K562 (cell line): Measurements from ENCODE around the gene MGAT1. TPM values are rescaled to one million over a fixed set of nuclear protein-coding genes. Genes with fewer than 3 reads are reported as not detected.
A peak's percentile ranks its signal among the peaks of the same experiment; 100 is the strongest.

Experiments
- ATAC-seq: fragments of 200-7000 bp; cut with Tn5 transposase; 3 replicates; pipeline ENCODE4 v1.9.1; 2020; ENCODE audit warnings: moderate library complexity
- BruUV-seq: library from RNA; stranded (reverse); fragments of 400-500 nt; replicated peaks from 2 replicates; lab custom pipeline; 2021; lab: Mats Ljungman, UMichigan
- CTCF ChIA-PET: fragments of 300-600 bp; formaldehyde crosslinking; extraction: SDS; loops from one replicate; lab custom pipeline; 2021; ENCODE audit warnings: low intra/inter-chr PET ratio; lab: Yijun Ruan, JAX
- POLR2A ChIA-PET: fragments of 300-600, 350-650 bp; sonication (Branson Sonifier 250); formaldehyde crosslinking; extraction: SDS; loops from one replicate; lab custom pipeline; 2021; ENCODE audit warnings: antibody characterized with exemption, inconsistent platforms; lab: Yijun Ruan, JAX
- DNase-seq, 4 experiments: peaks; one replicate each; pipeline versions ENCODE4 v3.0.0 to v3.0.0-alpha.2; 2011 to 2018; ENCODE audit warnings: low spot score in 3 of 4, mixed read lengths in 3 of 4; ENCODE audit errors: extremely low read depth in 1 of 4
- FAIRE-seq: peaks from 2 replicates; lab custom pipeline; 2011; peaks lifted over from hg19 to GRCh38; lab: Jason Lieb, UNC
- H2AFZ ChIP-seq: 2 replicates; pipeline ENCODE4 v1.6.0; 2011; ENCODE audit warnings: low read depth, low read length, control low read depth, inconsistent platforms
- H3K27ac ChIP-seq: fragments of 200-600 bp; 3 replicates; pipeline ENCODE4 v1.8.0; 2011; ENCODE audit warnings: low read depth, mild to moderate bottlenecking, control low read depth, inconsistent platforms, low read length, moderate library complexity, mixed read lengths; ENCODE audit errors: extremely low read depth
- H3K27me3 ChIP-seq, 2 experiments: fragments of 300-600 bp in 1 of 2; 2 replicates in 1 of 2; 3 replicates in 1 of 2; pipeline versions ENCODE4 v1.6.0 to v1.8.0; 2011; ENCODE audit warnings: inconsistent platforms in 2 of 2, low read length in 2 of 2, mild to moderate bottlenecking in 1 of 2, mixed read lengths in 1 of 2, moderate library complexity in 1 of 2; ENCODE audit not compliant: control insufficient read depth in 2 of 2, insufficient read depth in 2 of 2
- H3K36me3 ChIP-seq: fragments of 300-600 bp; 3 replicates; pipeline ENCODE4 v1.8.0; 2011; ENCODE audit warnings: mild to moderate bottlenecking, low read length, inconsistent platforms; ENCODE audit not compliant: control insufficient read depth, insufficient read depth
- H3K4me1 ChIP-seq, 2 experiments: fragments of 200-600 bp in 1 of 2; replicated peaks in 1 of 2; 2 replicates in 1 of 2; 3 replicates in 1 of 2; pipeline versions ENCODE4 v1.5.1 to v1.8.0; 2011; ENCODE audit warnings: inconsistent platforms in 2 of 2, low read length in 2 of 2, mild to moderate bottlenecking in 1 of 2, mixed read lengths in 1 of 2, moderate library complexity in 1 of 2; ENCODE audit not compliant: control insufficient read depth in 2 of 2, insufficient read depth in 2 of 2
- H3K4me2 ChIP-seq: 2 replicates; pipeline ENCODE4 v1.6.1; 2011; ENCODE audit warnings: low read length, control low read depth, inconsistent platforms, mixed read lengths; ENCODE audit not compliant: insufficient read depth
- H3K4me3 ChIP-seq: fragments of 200-600 bp; sonication (generic), shearing (Covaris generic); 2 replicates; pipeline ENCODE4 v1.5.1; 2016; ENCODE audit warnings: control low read depth, inconsistent platforms
- H3K79me2 ChIP-seq: fragments of 200-600 bp; 3 replicates; pipeline ENCODE4 v1.8.0; 2011; ENCODE audit warnings: low read length, inconsistent platforms; ENCODE audit not compliant: control insufficient read depth, insufficient read depth
- H3K9ac ChIP-seq, 2 experiments: 2 replicates each; pipeline versions ENCODE4 v1.6.0 to v1.6.1; 2011; ENCODE audit warnings: low read depth in 2 of 2, low read length in 2 of 2, control low read depth in 1 of 2, inconsistent platforms in 1 of 2, mild to moderate bottlenecking in 1 of 2, mixed read lengths in 1 of 2; ENCODE audit not compliant: insufficient read depth in 1 of 2
- H3K9me1 ChIP-seq: one replicate; pipeline ENCODE4 v1.6.0; 2011; ENCODE audit warnings: inconsistent platforms, mild to moderate bottlenecking, low read length, moderate library complexity; ENCODE audit not compliant: control insufficient read depth, insufficient read depth
- H3K9me3 ChIP-seq: replicated peaks from 2 replicates; pipeline ENCODE4 v1.5.1; 2011; ENCODE audit warnings: low read depth, low read length, inconsistent platforms; ENCODE audit not compliant: control insufficient read depth, insufficient read depth
- H4K20me1 ChIP-seq: replicated peaks from 2 replicates; pipeline ENCODE4 v1.6.1; 2011; ENCODE audit warnings: low read length, inconsistent platforms, mixed read lengths; ENCODE audit not compliant: control insufficient read depth, insufficient read depth
- ATF2 ChIP-seq: sonication (generic); formaldehyde crosslinking; IDR thresholded peaks from 2 replicates; pipeline ENCODE4 v1.8.1; 2022; ENCODE audit warnings: missing genetic modification reagents
- CBFA2T2 ChIP-seq: fragments of 450-650 bp; conservative IDR thresholded peaks from 2 replicates; pipeline ENCODE4 v1.6.1; 2017; ENCODE audit warnings: mild to moderate bottlenecking
- CBFA2T3 ChIP-seq: fragments of 450-650 bp; IDR thresholded peaks from 2 replicates; pipeline ENCODE4 v1.6.1; 2017
- EP300 ChIP-seq: IDR thresholded peaks from 2 replicates; pipeline ENCODE4 v1.6.1; 2012; ENCODE audit warnings: low read length, improper control_type of control experiment
- SIN3A ChIP-seq, 2 experiments: fragments of 150-350 bp in 1 of 2; IDR thresholded peaks; 2 replicates each; pipeline ENCODE4 v1.6.1; 2011 to 2016; ENCODE audit warnings: borderline replicate concordance in 2 of 2, low read depth in 2 of 2, low read length in 2 of 2, mild to moderate bottlenecking in 2 of 2, moderate library complexity in 2 of 2; ENCODE audit not compliant: control insufficient read depth in 1 of 2
- VEZF1 ChIP-seq: fragments of 200-800 bp; sonication (Bioruptor generic); IDR thresholded peaks from 2 replicates; pipeline ENCODE4 v1.6.1; 2017; ENCODE audit warnings: missing genetic modification characterization, missing compliant biosample characterization
- ZNF384 ChIP-seq: IDR thresholded peaks from 2 replicates; pipeline ENCODE4 v1.6.1; 2012; ENCODE audit warnings: low read depth, low read length, improper control_type of control experiment
- WGBS: fragments of 100-300 bp; shearing (Covaris generic); methylation state at CpG from one replicate; pipeline ENCODE4 v1.1.6; 2016; ENCODE audit warnings: low coverage, mixed read lengths; ENCODE audit not compliant: insufficient coverage; ENCODE audit errors: missing lambda C conversion rate; 5-methylcytosine and 5-hydroxymethylcytosine counted together
- in situ Hi-C: fragments of 300-500 bp; cut with MboI; formaldehyde crosslinking; loops from 4 replicates; pipeline ENCODE4 v1.15.0; 2018; ENCODE audit warnings: inconsistent platforms, mixed read lengths
- intact Hi-C: fragments of 100-400 bp; cut with micrococcal nuclease; formaldehyde crosslinking; loops from 2 replicates; pipeline ENCODE4 v1.14.2; 2022
- polyA plus RNA-seq, 8 experiments: library from polyadenylated mRNA; depleted of rRNA in 4 of 8; stranded (reverse) in 5 of 8; unstranded in 3 of 8; fragments of >200 nt; fragmentation: Nextera tagmentation in 2 of 8; fragmentation: Illumina TruSeq in 1 of 8; extraction: Ambion mirVana in 2 of 8; extraction: Trizol in 1 of 8; gene quantifications; 2 replicates each; pipeline versions ENCODE4 v1.2.1 to v1.2.3, GENCODE V29; 2011 to 2014; ENCODE audit warnings: inconsistent platforms in 1 of 8, missing spikeins in 1 of 8
- total RNA-seq, 7 experiments: library from RNA; depleted of rRNA in 6 of 7; stranded (reverse); fragments of >200 nt in 6 of 7; fragmentation: Illumina TruSeq in 2 of 7; extraction: Trizol in 2 of 7; gene quantifications; 2 replicates each; pipeline versions ENCODE4 v1.2.1 to v1.2.3, GENCODE V29; 2011 to 2021; ENCODE audit warnings: low replicate concordance in 1 of 7

MGAT1 gene
- total and polyA plus RNA-seq, 9 of the 15 experiments (the other 6 are each of a cell fraction or from before 2014, with no cell fraction given), result 3.9 to 82.7 (median 44.5) TPM

- Histone ChIP-seq H3K9me3 (no peaks in the 10 kb centered on the region), H3K4me1 (peaks cover 26 to 29% of the 10 kb centered on the region in 2 experiments; a peak in 4 of 5 replicates), H2AFZ (no peak overlapping the region), H3K27ac (no peak overlapping the region), H3K4me3 (no peak overlapping the region), H3K36me3 (peaks cover 68% of the 10 kb centered on the region), H3K4me2 (peak overlapping the region; percentile 22), H3K9ac (peak overlapping the region in 1 of 2 experiments; percentile 80; a peak in 2 of 4 replicates), H3K27me3 (no peaks in the 10 kb centered on the region), H4K20me1 (peaks cover 40% of the 10 kb centered on the region), H3K79me2 (peaks cover 94% of the 10 kb centered on the region), H3K9me1 (peaks cover 17% of the 10 kb centered on the region)
- POLR2A ChIA-PET, result no interaction called here
- FAIRE-seq, result no peak
- WGBS, result 76% methylated on average over 8 of the region's 10 CpGs
- in situ Hi-C loops, result no loop called here
- intact Hi-C loops, result no loop called here
- peak in 3 of 4 experiments; percentile 50 to 68 (median 63) for DNase-seq
- CTCF ChIA-PET, result no interaction called here
- no peak for ATAC-seq
- TF ChIP-seq SIN3A (IDR thresholded peaks at IDR 0.05; ENCODE audit: borderline replicate concordance in 2 of 2, control insufficient read depth in 1 of 2, low read depth in 2 of 2, low read length in 2 of 2), result no peak
- TF ChIP-seq EP300, result no peak
- peak; percentile 34; the same call in 1 of the 2 replicates for TF ChIP-seq CBFA2T3
- no peak for TF ChIP-seq ATF2 (CRISPR knock-in tag)
- TF ChIP-seq CBFA2T2, result 0 out of 2 replicates have a peak, but pooled peaks have one; percentile 4
- TF ChIP-seq VEZF1 (CRISPR knock-in tag), result peak; percentile 24; the same call in 1 of the 2 replicates
- peak; percentile 69 for TF ChIP-seq ZNF384
- BruUV-seq, result no TSS peak
Measured at GRCh38 chr5:180797256-180798192, 5.1 kb downstream of the MGAT1 start.
